Measurements from ENCODE around the gene OBSL1.

The OBSL1 gene

DNA sequence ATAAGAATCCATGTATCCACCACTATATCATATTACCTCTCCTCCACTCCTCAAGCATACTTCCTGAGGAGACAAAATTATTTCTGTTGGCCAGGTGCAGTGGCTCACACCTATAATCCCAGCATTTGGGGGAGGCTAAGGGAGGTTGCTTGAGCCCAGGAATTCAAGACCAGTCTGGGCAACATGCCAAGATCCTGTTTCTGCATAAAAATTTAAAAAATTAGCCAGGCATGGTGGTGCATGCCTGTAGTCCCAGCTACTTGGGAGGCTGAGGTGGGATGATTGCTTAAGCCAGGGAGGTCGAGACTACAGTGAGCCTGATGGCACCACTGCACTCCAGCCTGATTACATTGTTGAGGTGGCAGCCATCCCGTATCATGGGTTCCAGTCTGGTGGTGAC, 10.0 kb upstream of the OBSL1 start:
- no peak overlapping the region for H3K4me2 ChIP-seq
- H3K4me3 ChIP-seq = no peak overlapping the region
- no peaks in the 10 kb centered on the region for H4K20me1 ChIP-seq
- peaks cover 0 to 7% (median 0%) of the 10 kb centered on the region in 10 experiments; a peak in 1 of 20 replicates for H3K4me1 ChIP-seq
- TF ChIP-seq Cebpa-rat (IDR thresholded peaks at IDR 0.05) = no peak
- no peaks in the 10 kb centered on the region for H3K36me3 ChIP-seq
- H3K9me3 ChIP-seq (replicated peaks in 1 of 11) = no peaks in the 10 kb centered on the region
- H3K27ac ChIP-seq = no peak overlapping the region
- H3K9ac ChIP-seq = no peak overlapping the region
- no peaks in the 10 kb centered on the region for H3K27me3 ChIP-seq

DNA sequence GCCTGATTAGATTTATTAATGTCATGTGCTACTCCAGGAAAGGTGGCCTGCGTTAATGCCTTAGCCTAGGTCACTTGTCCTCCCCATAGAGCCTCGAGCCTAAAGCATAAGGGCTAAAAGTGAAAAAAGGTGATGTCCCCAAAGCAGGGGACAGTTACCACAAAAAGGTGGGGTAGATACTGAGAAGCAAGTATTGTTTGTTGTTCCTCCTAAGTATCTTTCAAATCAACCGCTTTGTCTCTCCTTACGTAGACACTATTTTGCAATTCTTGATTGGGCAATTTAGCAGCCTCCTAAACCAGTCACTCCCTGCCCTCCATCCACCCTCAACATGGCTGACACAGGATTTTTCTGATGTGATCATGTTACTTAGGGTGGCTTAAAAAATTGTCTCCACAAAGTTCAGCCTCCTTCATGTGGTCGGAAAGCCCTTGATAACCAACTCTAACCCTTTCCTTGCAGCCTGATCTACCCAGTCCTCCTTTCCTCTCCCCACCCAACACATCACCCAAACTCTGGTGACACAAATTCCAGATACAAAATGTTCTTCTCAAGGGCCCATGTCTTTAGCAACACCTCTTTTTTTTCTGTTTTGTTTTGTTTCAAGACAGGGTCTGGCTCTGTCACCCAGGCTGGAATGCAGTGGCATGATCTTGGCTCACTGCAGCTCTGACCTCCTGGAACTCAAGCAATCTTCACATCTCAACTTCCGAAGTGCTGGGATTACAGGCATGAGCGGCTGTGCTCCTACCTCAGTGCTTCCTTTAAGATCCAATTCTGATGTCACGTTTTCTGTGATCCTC, 7.7 kb upstream of the OBSL1 start:
- Histone ChIP-seq H3K36me3 (no peaks in the 10 kb centered on the region), H3K27me3 (no peaks in the 10 kb centered on the region), H3K4me2 (0 out of 22 replicates have a peak overlapping the region, but pooled peaks of 1 of the 11 experiments have one; percentile 21), H3K9ac (no peak overlapping the region), H3K4me1 (peaks cover 0 to 7% (median 0%) of the 10 kb centered on the region in 10 experiments; a peak in 1 of 20 replicates), H3K4me3 (no peak overlapping the region), H3K27ac (no peak overlapping the region), H3K9me3 (replicated peaks in 1 of 11) (no peaks in the 10 kb centered on the region), H4K20me1 (no peaks in the 10 kb centered on the region)
- TF ChIP-seq Cebpa-rat (IDR thresholded peaks at IDR 0.05) = no peak

DNA sequence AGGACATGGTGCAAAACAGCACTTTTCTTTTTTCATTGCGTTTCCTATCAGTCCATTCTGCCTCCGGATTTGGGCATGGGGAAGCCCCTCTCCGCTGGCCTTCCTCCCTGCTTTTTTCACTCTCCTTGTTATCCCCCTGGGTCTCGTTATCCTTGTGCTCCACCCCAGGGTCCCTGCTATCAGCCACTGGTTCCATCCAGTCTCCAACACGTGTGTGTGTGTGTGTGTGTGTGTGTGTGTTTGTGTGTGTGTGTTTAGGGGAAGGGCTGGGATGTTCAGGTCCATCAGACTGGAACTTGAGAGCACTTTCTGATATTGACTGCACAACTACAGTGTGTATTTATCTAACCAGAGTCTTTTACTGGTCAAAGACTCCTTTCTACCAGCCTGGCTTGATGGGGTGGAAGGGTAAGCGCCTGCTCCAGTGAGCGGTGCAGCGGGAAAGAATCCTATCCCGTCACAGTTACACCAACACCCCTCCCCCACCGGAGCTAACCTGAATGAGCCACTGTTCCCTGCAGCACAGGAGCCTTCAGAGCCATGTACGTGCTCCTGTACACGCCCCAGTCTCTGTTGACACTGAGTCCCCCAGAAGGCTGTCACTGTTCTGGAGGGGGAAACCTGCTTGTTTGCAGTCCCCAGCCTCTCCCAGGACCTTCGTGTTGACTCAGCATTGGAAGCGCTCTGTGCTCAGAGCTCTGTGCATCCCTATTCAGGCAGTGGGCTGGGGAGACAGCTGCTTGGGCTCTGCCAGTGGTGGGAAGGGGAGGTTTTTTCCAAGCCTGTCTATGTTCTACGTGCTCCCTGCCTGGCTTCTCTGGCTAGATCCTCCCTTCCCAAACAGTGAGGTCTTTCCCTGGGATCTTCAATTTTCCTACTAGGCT, 5.4 kb upstream of the OBSL1 start:
- Histone ChIP-seq H3K27me3 (no peaks in the 10 kb centered on the region; a peak in 1 of 22 replicates), H3K9me3 (replicated peaks in 1 of 11) (no peaks in the 10 kb centered on the region), H3K4me2 (no peak overlapping the region), H3K27ac (no peak overlapping the region), H4K20me1 (no peaks in the 10 kb centered on the region), H3K4me3 (no peak overlapping the region), H3K4me1 (peaks cover 0 to 10% (median 4%) of the 10 kb centered on the region in 10 experiments; a peak in 14 of 20 replicates), H3K36me3 (no peaks in the 10 kb centered on the region), H3K9ac (no peak overlapping the region)
- TF ChIP-seq Cebpa-rat (IDR thresholded peaks at IDR 0.05) = no peak

DNA sequence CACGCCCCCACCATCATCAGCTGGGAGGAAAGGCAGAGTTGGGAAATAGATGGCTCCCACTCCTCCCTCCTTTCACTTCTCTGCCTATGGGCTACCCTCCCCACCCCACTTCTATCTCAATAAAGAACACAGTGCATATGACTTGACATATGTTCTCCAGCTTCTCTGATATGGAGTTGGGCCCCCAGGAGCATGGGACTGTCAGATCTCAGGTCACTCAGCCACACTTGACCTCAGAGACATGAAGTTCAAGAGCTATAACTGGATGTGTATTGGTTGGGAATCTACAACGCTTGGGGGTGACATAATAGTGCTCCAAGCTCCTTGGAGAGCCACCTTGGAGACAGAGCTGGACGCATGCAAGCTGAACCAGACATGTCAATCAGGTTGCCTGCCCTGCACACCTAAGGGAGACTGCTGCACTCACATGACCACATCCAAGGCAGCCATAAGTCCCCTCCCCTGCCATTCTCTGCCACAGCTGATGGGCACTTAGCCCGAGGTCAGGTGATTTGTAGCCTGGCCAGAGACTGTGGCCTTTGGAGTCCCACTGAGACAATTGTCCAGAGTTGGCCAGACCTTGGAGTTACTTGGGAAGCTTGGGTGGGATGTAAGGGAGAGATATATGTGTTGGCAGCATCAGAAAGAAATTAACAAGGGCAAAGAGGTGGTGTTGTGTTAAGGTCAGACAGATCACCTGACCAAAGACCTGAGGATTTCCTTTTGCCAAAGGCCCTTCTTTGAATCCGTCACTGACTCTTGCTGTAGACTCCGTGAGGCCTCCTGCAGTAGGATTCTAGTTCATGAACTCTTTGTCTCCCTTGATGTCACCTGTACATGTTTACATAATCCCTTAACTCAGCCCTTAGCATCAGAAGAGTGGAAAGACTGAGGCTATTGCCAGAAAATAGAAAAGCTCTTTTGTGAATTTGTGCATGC, 4.5 kb upstream of the OBSL1 start:
- TF ChIP-seq Cebpa-rat (IDR thresholded peaks at IDR 0.05) = no peak
- H4K20me1 ChIP-seq = no peaks in the 10 kb centered on the region
- H3K4me3 ChIP-seq = no peak overlapping the region
- no peak overlapping the region for H3K4me2 ChIP-seq
- H3K27me3 ChIP-seq = peaks cover 0 to 1% (median 0%) of the 10 kb centered on the region in 11 experiments; a peak in 2 of 22 replicates
- H3K27ac ChIP-seq = no peak overlapping the region
- no peak overlapping the region for H3K9ac ChIP-seq
- no peaks in the 10 kb centered on the region for H3K9me3 ChIP-seq (replicated peaks in 1 of 11)
- peaks cover 0 to 13% (median 7%) of the 10 kb centered on the region in 10 experiments; a peak in 14 of 20 replicates for H3K4me1 ChIP-seq
- H3K36me3 ChIP-seq = no peaks in the 10 kb centered on the region

DNA sequence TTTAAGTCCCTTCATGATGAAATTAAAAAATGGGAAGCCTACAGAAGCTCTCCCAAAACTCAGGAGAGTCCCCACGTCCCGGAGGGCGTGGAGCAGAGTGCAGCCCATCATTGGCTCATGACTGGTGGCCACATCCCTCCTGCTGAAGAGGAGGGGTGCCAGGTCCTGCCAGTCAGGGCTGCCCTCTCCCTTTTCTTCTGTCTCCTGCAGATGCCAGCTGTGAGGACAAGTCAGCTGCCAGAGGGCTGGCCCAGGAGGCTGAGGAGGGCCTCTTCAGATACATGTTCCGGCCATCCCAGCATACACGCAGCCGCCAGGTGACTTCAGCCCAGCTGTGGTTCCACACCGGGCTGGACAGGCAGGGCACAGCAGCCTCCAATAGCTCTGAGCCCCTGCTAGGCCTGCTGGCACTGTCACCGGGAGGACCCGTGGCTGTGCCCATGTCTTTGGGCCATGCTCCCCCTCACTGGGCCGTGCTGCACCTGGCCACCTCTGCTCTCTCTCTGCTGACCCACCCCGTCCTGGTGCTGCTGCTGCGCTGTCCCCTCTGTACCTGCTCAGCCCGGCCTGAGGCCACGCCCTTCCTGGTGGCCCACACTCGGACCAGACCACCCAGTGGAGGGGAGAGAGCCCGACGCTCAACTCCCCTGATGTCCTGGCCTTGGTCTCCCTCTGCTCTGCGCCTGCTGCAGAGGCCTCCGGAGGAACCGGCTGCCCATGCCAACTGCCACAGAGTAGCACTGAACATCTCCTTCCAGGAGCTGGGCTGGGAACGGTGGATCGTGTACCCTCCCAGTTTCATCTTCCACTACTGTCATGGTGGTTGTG, 3.4 kb upstream of the OBSL1 start:
- Histone ChIP-seq H3K4me3 (no peak overlapping the region), H3K9ac (no peak overlapping the region), H3K4me1 (peaks cover 8 to 23% (median 17%) of the 10 kb centered on the region in 10 experiments; a peak in 19 of 20 replicates), H3K4me2 (no peak overlapping the region), H3K36me3 (no peaks in the 10 kb centered on the region), H4K20me1 (peaks cover 0 to 9% (median 7%) of the 10 kb centered on the region in 11 experiments; a peak in 13 of 22 replicates), H3K9me3 (replicated peaks in 1 of 11) (no peaks in the 10 kb centered on the region), H3K27me3 (peaks cover 0 to 12% (median 0%) of the 10 kb centered on the region in 11 experiments; a peak in 5 of 22 replicates), H3K27ac (no peak overlapping the region)
- TF ChIP-seq Cebpa-rat (IDR thresholded peaks at IDR 0.05) = no peak

DNA sequence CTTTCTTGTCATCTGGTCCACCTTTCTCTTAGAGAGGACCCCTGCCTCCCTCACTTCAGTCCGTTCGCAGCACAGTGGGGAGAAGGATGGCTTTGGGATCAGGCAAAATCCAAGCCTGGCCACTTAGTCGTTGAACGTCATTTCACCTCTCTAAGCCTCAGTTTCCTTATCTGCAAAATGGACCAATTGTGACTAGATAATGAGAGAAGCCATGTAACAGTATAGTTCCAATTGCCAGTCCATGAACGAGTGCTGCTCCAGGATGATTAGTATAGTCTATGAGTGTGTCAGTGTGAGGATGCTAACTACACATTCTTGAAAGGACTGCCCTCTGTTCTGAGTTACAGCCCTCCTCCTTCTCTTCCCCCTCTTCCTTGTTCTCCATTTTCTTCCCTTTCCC, 1.8 kb upstream of the OBSL1 start:
- peaks cover 0 to 13% (median 0%) of the 10 kb centered on the region in 11 experiments; a peak in 5 of 22 replicates for H3K27me3 ChIP-seq
- H3K9ac ChIP-seq = no peak overlapping the region
- H3K4me3 ChIP-seq = no peak overlapping the region
- H3K4me2 ChIP-seq = no peak overlapping the region
- H3K9me3 ChIP-seq (replicated peaks in 1 of 11) = no peaks in the 10 kb centered on the region
- TF ChIP-seq Cebpa-rat (IDR thresholded peaks at IDR 0.05) = no peak
- H3K27ac ChIP-seq = no peak overlapping the region
- H4K20me1 ChIP-seq = peaks cover 0 to 23% (median 16%) of the 10 kb centered on the region in 11 experiments; a peak in 15 of 22 replicates
- peaks cover 11 to 37% (median 28%) of the 10 kb centered on the region in 10 experiments; a peak in 19 of 20 replicates for H3K4me1 ChIP-seq
- peaks cover 0 to 3% (median 0%) of the 10 kb centered on the region in 11 experiments; a peak in 2 of 22 replicates for H3K36me3 ChIP-seq

DNA sequence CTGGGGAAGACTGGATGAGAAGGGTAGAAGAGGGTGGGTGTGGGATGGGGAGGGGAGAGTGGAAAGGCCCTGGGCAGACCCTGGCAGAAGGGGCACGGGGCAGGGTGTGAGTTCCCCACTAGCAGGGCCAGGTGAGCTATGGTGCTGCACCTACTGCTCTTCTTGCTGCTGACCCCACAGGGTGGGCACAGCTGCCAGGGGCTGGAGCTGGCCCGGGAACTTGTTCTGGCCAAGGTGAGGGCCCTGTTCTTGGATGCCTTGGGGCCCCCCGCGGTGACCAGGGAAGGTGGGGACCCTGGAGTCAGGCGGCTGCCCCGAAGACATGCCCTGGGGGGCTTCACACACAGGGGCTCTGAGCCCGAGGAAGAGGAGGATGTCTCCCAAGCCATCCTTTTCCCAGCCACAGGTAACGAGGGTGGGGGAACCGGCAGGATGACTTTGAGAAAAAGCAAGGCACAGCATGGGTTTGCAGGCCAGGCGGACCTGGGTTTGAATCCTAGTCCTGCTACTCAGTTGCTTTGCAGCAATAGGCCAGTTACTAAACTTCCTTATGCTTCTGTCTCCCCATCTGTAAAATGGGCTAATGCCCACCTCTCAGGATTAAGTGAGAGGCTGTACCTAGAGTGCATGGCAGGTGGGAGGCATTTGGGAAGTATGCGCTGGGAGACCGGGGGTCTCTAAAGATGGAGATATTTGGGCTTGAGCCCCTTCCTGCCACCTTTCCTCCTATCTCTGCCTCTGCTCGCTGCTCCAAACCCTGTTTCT, 1.1 kb upstream of the OBSL1 start, which contains the start of gene INHA:
Gene INHA (plus strand): TSS at position 74 of the 765 bp plus-strand sequence. CDS start 65 bp downstream, at position 139.
- Histone ChIP-seq H4K20me1 (peaks cover 0 to 30% (median 18%) of the 10 kb centered on the region in 11 experiments; a peak in 15 of 22 replicates), H3K4me3 (peak within 1 kb of the TSS; percentile 72 to 89 (median 81)), H3K4me2 (peak within 1 kb of the TSS; percentile 90 to 99 (median 96)), H3K27ac (peak within 1 kb of the TSS; percentile 71 to 89 (median 81)), H3K4me1 (peaks cover 11 to 37% (median 28%) of the 10 kb centered on the region in 10 experiments; a peak in 19 of 20 replicates), H3K27me3 (peaks cover 0 to 13% (median 0%) of the 10 kb centered on the region in 11 experiments; a peak in 5 of 22 replicates), H3K9ac (peak within 1 kb of the TSS; percentile 82 to 97 (median 87)), H3K36me3 (peaks cover 0 to 10% (median 4%) of the 10 kb centered on the region in 11 experiments; a peak in 7 of 22 replicates), H3K9me3 (replicated peaks in 1 of 11) (no peaks in the 10 kb centered on the region)
- TF ChIP-seq Cebpa-rat (IDR thresholded peaks at IDR 0.05) = no peak

Data from BLaER1 treated with 17β-estradiol and CSF1 and Interleukin-3, amounts not matched to agents 10 nM and 100 nM (cell line).